Endothelial cell of umbilical vein (primary cell): ENCODE results near the gene CNOT11. TPM values are rescaled to one million over a fixed set of nuclear protein-coding genes. Genes with fewer than 3 reads are reported as not detected.

Source experiments
- BruUV-seq: library from RNA; stranded (reverse); fragments of 400-500 nt; replicated peaks from 2 replicates; lab custom pipeline; 2021; lab: Mats Ljungman, UMichigan
- CTCF ChIA-PET: fragments of 300-600, 350-600 bp; sonication (Branson Sonifier 250); formaldehyde crosslinking; loops from one replicate; lab custom pipeline; 2021; ENCODE audit warnings: antibody characterized with exemption, inconsistent platforms; lab: Charles Lee
- POLR2A ChIA-PET: fragments of 300-600, 350-600 bp; sonication (Branson Sonifier 250); formaldehyde crosslinking; loops from one replicate; lab custom pipeline; 2021; ENCODE audit warnings: antibody characterized with exemption, inconsistent platforms; lab: Charles Lee
- DNase-seq: peaks from one replicate; pipeline ENCODE4 v3.0.0-alpha.2; 2011; ENCODE audit warnings: low read depth, low spot score
- FAIRE-seq: peaks from 2 replicates; lab custom pipeline; 2011; peaks lifted over from hg19 to GRCh38; lab: Jason Lieb, UNC
- H2AFZ ChIP-seq: 2 replicates; pipeline ENCODE4 v1.6.0; 2012; ENCODE audit warnings: low read depth, low read length, control low read depth, inconsistent platforms
- H3K27ac ChIP-seq: 2 replicates; pipeline ENCODE4 v1.5.1; 2011; ENCODE audit warnings: low read depth, mild to moderate bottlenecking, control low read depth, low read length, moderate library complexity; ENCODE audit not compliant: insufficient read depth
- H3K27me3 ChIP-seq, 2 experiments: 2 replicates each; pipeline versions ENCODE4 v1.6.0 to v1.6.1; 2011; ENCODE audit warnings: low read length in 2 of 2, mixed read lengths in 1 of 2; ENCODE audit not compliant: control insufficient read depth in 2 of 2, insufficient read depth in 2 of 2
- H3K36me3 ChIP-seq, 2 experiments: 2 replicates in 1 of 2; 3 replicates in 1 of 2; pipeline ENCODE4 v1.5.1; 2011; ENCODE audit warnings: low read length in 2 of 2, mild to moderate bottlenecking in 1 of 2, moderate library complexity in 1 of 2; ENCODE audit not compliant: control insufficient read depth in 2 of 2, insufficient read depth in 2 of 2; ENCODE audit errors: extremely low read depth in 1 of 2
- H3K4me1 ChIP-seq: 3 replicates; pipeline ENCODE4 v1.5.1; 2011; ENCODE audit warnings: mild to moderate bottlenecking, low read length; ENCODE audit not compliant: control insufficient read depth, insufficient read depth; ENCODE audit errors: extremely low read depth
- H3K4me2 ChIP-seq: 2 replicates; pipeline ENCODE4 v1.6.1; 2011; ENCODE audit warnings: low read length, control low read depth, mixed read lengths; ENCODE audit not compliant: insufficient read depth
- H3K4me3 ChIP-seq, 3 experiments: fragments of 200-600 bp in 1 of 3; sonication (generic), shearing (Covaris generic) in 1 of 3; replicated peaks in 1 of 3; 2 replicates each; pipeline ENCODE4 v1.5.1; 2011 to 2016; ENCODE audit warnings: control low read depth in 3 of 3, low read length in 3 of 3, mild to moderate bottlenecking in 2 of 3, inconsistent platforms in 1 of 3, low read depth in 1 of 3, moderate library complexity in 1 of 3; ENCODE audit not compliant: insufficient read depth in 1 of 3
- H3K79me2 ChIP-seq: 2 replicates; pipeline ENCODE4 v1.6.0; 2012; ENCODE audit warnings: low read length, inconsistent platforms; ENCODE audit not compliant: control insufficient read depth, insufficient read depth
- H3K9ac ChIP-seq: replicated peaks from 2 replicates; pipeline ENCODE3; 2011; ENCODE audit warnings: low read length, control low read depth; ENCODE audit not compliant: insufficient read depth; ENCODE audit errors: extremely low read depth
- H3K9me1 ChIP-seq: replicated peaks from 3 replicates; pipeline ENCODE4 v1.6.0; 2011; ENCODE audit warnings: mild to moderate bottlenecking, low read length; ENCODE audit not compliant: control insufficient read depth, insufficient read depth; ENCODE audit errors: extremely low read depth
- H3K9me3 ChIP-seq: replicated peaks from 2 replicates; pipeline ENCODE4 v1.5.1; 2012; ENCODE audit warnings: low read length, inconsistent platforms; ENCODE audit not compliant: control insufficient read depth, insufficient read depth
- H4K20me1 ChIP-seq: replicated peaks from 2 replicates; pipeline ENCODE3; 2011; ENCODE audit warnings: mild to moderate bottlenecking, low read length; ENCODE audit not compliant: control insufficient read depth, insufficient read depth; ENCODE audit errors: extremely low read depth
- EZH2 ChIP-seq: IDR thresholded peaks from 2 replicates; pipeline ENCODE4 v1.6.1; 2012; ENCODE audit warnings: borderline replicate concordance, low read depth, mild to moderate bottlenecking, moderate library complexity, low read length, inconsistent platforms; ENCODE audit not compliant: severe bottlenecking
- FOS ChIP-seq: IDR thresholded peaks from 2 replicates; pipeline ENCODE4 v1.6.1; 2011; ENCODE audit warnings: mild to moderate bottlenecking, low read length, moderate library complexity, borderline replicate concordance; ENCODE audit not compliant: insufficient read depth
- GATA2 ChIP-seq: IDR thresholded peaks from 2 replicates; pipeline ENCODE4 v1.7.0; 2011; ENCODE audit warnings: low read depth, mild to moderate bottlenecking, moderate library complexity, mixed read lengths, low read length; ENCODE audit not compliant: insufficient read length, insufficient read depth
- JUN ChIP-seq: IDR thresholded peaks from 2 replicates; pipeline ENCODE4 v1.6.1; 2011; ENCODE audit warnings: borderline replicate concordance, low read depth; ENCODE audit not compliant: insufficient read length, insufficient read depth
- MAX ChIP-seq: IDR thresholded peaks from 2 replicates; pipeline ENCODE4 v1.6.1; 2011; ENCODE audit not compliant: insufficient read depth, insufficient read length
- MYC ChIP-seq: IDR thresholded peaks from one replicate; pipeline ENCODE4 v1.6.1; 2011; ENCODE audit warnings: mild to moderate bottlenecking, low read depth, low read length
- POLR2A ChIP-seq: IDR thresholded peaks from 2 replicates; pipeline ENCODE4 v1.6.1; 2012; ENCODE audit warnings: low read depth, mild to moderate bottlenecking, control low read depth, low read length
- POLR2AphosphoS5 ChIP-seq: IDR thresholded peaks from 2 replicates; pipeline ENCODE4 v1.6.1; 2012; ENCODE audit warnings: low read depth, mild to moderate bottlenecking, control low read depth, low read length, moderate library complexity; ENCODE audit not compliant: insufficient read depth
- dilution Hi-C: fragments of 300-500 bp; cut with MboI; formaldehyde crosslinking; loops from one replicate; pipeline ENCODE4 v1.15.0; 2019; ENCODE audit warnings: low sequenced_read_pairs; ENCODE audit not compliant: extremely low pct_ligation_motif_present
- intact Hi-C: fragments of 100-400 bp; cut with micrococcal nuclease; formaldehyde crosslinking; loops from one replicate; pipeline ENCODE4 v1.10.0; 2022
- polyA plus RNA-seq, 4 experiments: library from polyadenylated mRNA; depleted of rRNA in 3 of 4; stranded (reverse) in 3 of 4; unstranded in 1 of 4; fragments of >200 nt; gene quantifications; 2 replicates each; pipeline versions ENCODE4 v1.2.1 to v1.2.3, GENCODE V29; 2011 to 2012; ENCODE audit warnings: missing spikeins in 1 of 4
- total RNA-seq: library from RNA; stranded (reverse); gene quantifications from 2 replicates; pipeline ENCODE4 v1.2.3, GENCODE V29; 2021

The CNOT11 gene
- total and polyA plus RNA-seq, 2 donors (not counting 3 experiments of a cell fraction or from before 2014, with no cell fraction given) = 40.5 to 44.3 TPM

- Histone ChIP-seq H3K4me1 (no peaks in the 10 kb centered on the region), H3K4me3 (no peak overlapping the region), H3K27ac (no peak overlapping the region), H4K20me1 (no peaks in the 10 kb centered on the region), H3K9me3 (no peaks in the 10 kb centered on the region), H3K36me3 (peaks cover 12 to 34% of the 10 kb centered on the region in 2 experiments), H2AFZ (no peak overlapping the region), H3K27me3 (no peaks in the 10 kb centered on the region), H3K9me1 (no peaks in the 10 kb centered on the region), H3K9ac (no peak overlapping the region), H3K79me2 (no peaks in the 10 kb centered on the region), H3K4me2 (no peak overlapping the region)
- FAIRE-seq = no peak
- dilution Hi-C loops (no loop called here), intact Hi-C loops (no loop called here)
- no TSS peak for BruUV-seq
- ChIA-PET POLR2A (no interaction called here), CTCF (no interaction called here)
- DNase-seq = no peak
- TF ChIP-seq MAX (no peak), POLR2A (peak; percentile 28), POLR2AphosphoS5 (no peak), MYC (no peak), EZH2 (no peak), JUN (no peak), FOS (no peak), GATA2 (no peak)
Observed at GRCh38 chr2:101267671-101268656, 15.3 kb downstream of the CNOT11 start.
